ENCODE data around the gene SHE.

SHE gene

GRCh38 chr1:154434346-154435085, 67.7 kb downstream of the SHE start:
- Histone ChIP-seq H3K4me1 (ENCODE audit: insufficient read depth, low read length) (no peaks in the 10 kb centered on the region), H3K4me3 (ENCODE audit: low read depth in 1 of 2, low read length in 2 of 2) (no peak overlapping the region), H3K27me3 (ENCODE audit: insufficient read depth, low read length, poor library complexity) (no peaks in the 10 kb centered on the region), H2AFZ (ENCODE audit: low read depth, low read length) (no peak overlapping the region), H3K9me3 (ENCODE audit: insufficient read depth, low read length, severe bottlenecking) (no peaks in the 10 kb centered on the region), H4K20me1 (ENCODE audit: insufficient read depth, low read length) (no peaks in the 10 kb centered on the region), H3K36me3 (ENCODE audit: insufficient read depth, low read length) (no peaks in the 10 kb centered on the region), H3K9ac (ENCODE audit: low read depth, low read length) (no peak overlapping the region), H3K4me2 (ENCODE audit: insufficient read depth, low read length) (no peak overlapping the region), H3K27ac (ENCODE audit: low read length) (no peak overlapping the region), H3K79me2 (ENCODE audit: insufficient read depth, low read length) (no peaks in the 10 kb centered on the region)
- TF ChIP-seq EZH2 (IDR thresholded peaks at IDR 0.05; ENCODE audit: borderline replicate concordance, low read depth, low read length, severe bottlenecking) (no peak), CTCF (IDR thresholded peaks at IDR 0.05; ENCODE audit: borderline replicate concordance, extremely low read depth, low read length, poor library complexity, severe bottlenecking) (no peak)
- no peak for ATAC-seq (ENCODE audit: insufficient read depth, low read depth)
- DNase-seq: no peak

GRCh38 chr1:154433161-154433764, 68.9 kb downstream of the SHE start:
- Histone ChIP-seq H3K4me1 (ENCODE audit: insufficient read depth, low read length) (no peaks in the 10 kb centered on the region), H3K79me2 (ENCODE audit: insufficient read depth, low read length) (no peaks in the 10 kb centered on the region), H4K20me1 (ENCODE audit: insufficient read depth, low read length) (no peaks in the 10 kb centered on the region), H3K9me3 (ENCODE audit: insufficient read depth, low read length, severe bottlenecking) (no peaks in the 10 kb centered on the region), H3K36me3 (ENCODE audit: insufficient read depth, low read length) (no peaks in the 10 kb centered on the region), H3K27me3 (ENCODE audit: insufficient read depth, low read length, poor library complexity) (no peaks in the 10 kb centered on the region), H3K4me2 (ENCODE audit: insufficient read depth, low read length) (no peak overlapping the region), H3K9ac (ENCODE audit: low read depth, low read length) (no peak overlapping the region), H2AFZ (ENCODE audit: low read depth, low read length) (no peak overlapping the region), H3K4me3 (ENCODE audit: low read depth in 1 of 2, low read length in 2 of 2) (no peak overlapping the region), H3K27ac (ENCODE audit: low read length) (no peak overlapping the region)
- no peak for TF ChIP-seq EZH2 (IDR thresholded peaks at IDR 0.05; ENCODE audit: borderline replicate concordance, low read depth, low read length, severe bottlenecking)
- TF ChIP-seq CTCF (IDR thresholded peaks at IDR 0.05; ENCODE audit: borderline replicate concordance, extremely low read depth, low read length, poor library complexity, severe bottlenecking): no peak
- no peak for ATAC-seq (ENCODE audit: insufficient read depth, low read depth)
- no peak for DNase-seq

DNA sequence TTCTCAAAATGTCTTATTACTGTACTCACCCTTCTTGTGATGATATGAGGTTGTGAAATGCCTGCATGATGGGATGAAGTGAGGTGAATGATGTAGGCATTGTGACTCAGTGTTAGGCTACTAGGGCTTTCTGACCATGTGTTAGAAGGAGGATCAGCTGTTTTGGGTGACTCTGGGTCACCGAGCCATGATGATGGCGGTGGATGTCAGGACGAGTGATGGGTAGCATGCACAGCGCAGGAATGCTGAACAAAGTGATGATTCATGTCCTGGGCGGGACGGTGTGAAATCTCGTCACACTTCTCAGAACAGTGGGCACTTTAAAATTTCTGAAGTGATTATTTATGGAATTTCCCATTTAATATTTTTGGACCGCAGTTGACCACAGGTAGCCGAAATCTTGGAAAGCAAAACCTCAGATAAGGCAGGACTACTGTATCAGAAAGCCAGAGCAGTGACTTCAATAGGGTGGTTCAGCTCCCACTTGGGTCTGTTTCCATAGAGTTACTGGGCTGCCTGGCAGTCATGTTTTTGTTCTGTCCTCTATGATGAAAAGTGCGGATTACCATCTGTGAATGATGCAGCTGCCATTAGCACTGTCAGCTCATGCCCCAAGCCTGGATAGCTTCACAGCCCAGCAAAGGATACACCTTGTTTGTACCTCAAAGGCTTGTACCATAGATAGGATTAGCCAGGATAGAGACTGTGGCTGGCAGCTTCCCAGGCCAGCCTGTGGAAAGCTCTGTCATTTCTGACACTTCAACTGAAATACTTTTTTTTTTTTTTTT, 70.4 kb downstream of the SHE start:
- no peaks in the 10 kb centered on the region for H3K4me1 ChIP-seq (ENCODE audit: insufficient read depth, low read length)
- H3K27ac ChIP-seq (ENCODE audit: low read length): no peak overlapping the region
- ATAC-seq (ENCODE audit: insufficient read depth, low read depth) (no peak), DNase-seq (no peak)
- H3K79me2 ChIP-seq (ENCODE audit: insufficient read depth, low read length): no peaks in the 10 kb centered on the region
- no peaks in the 10 kb centered on the region for H3K9me3 ChIP-seq (ENCODE audit: insufficient read depth, low read length, severe bottlenecking)
- H2AFZ ChIP-seq (ENCODE audit: low read depth, low read length): no peak overlapping the region
- TF ChIP-seq EZH2 (IDR thresholded peaks at IDR 0.05; ENCODE audit: borderline replicate concordance, low read depth, low read length, severe bottlenecking) (no peak), CTCF (IDR thresholded peaks at IDR 0.05; ENCODE audit: borderline replicate concordance, extremely low read depth, low read length, poor library complexity, severe bottlenecking) (no peak)
- H3K4me3 ChIP-seq (ENCODE audit: low read depth in 1 of 2, low read length in 2 of 2): no peak overlapping the region
- no peak overlapping the region for H3K4me2 ChIP-seq (ENCODE audit: insufficient read depth, low read length)
- H4K20me1 ChIP-seq (ENCODE audit: insufficient read depth, low read length): no peaks in the 10 kb centered on the region
- H3K27me3 ChIP-seq (ENCODE audit: insufficient read depth, low read length, poor library complexity): no peaks in the 10 kb centered on the region
- H3K36me3 ChIP-seq (ENCODE audit: insufficient read depth, low read length): no peaks in the 10 kb centered on the region
- H3K9ac ChIP-seq (ENCODE audit: low read depth, low read length): no peak overlapping the region
